DND-41 (cell line): ENCODE data around the gene GGT7.

Source experiments
- ATAC-seq: fragments of 200-7000 bp; cut with Tn5 transposase; 3 replicates; pipeline ENCODE4 v1.9.1; 2021; ENCODE audit warnings: low read depth; ENCODE audit not compliant: insufficient read depth
- DNase-seq: peaks from one replicate; pipeline ENCODE4 v3.0.0-alpha.2; 2020
- H2AFZ ChIP-seq: 2 replicates; pipeline ENCODE4 v1.6.0; 2012; ENCODE audit warnings: low read depth, low read length
- H3K27ac ChIP-seq: 2 replicates; pipeline ENCODE4 v1.5.1; 2012; ENCODE audit warnings: low read length, inconsistent platforms
- H3K27me3 ChIP-seq: fragments of 200-600 bp; sonication (generic); 2 replicates; pipeline ENCODE4 v1.6.0; 2012; ENCODE audit warnings: low read length, mild to moderate bottlenecking, inconsistent platforms; ENCODE audit not compliant: insufficient read depth, poor library complexity
- H3K36me3 ChIP-seq: 2 replicates; pipeline ENCODE4 v1.5.1; 2012; ENCODE audit warnings: low read length, inconsistent platforms; ENCODE audit not compliant: insufficient read depth
- H3K4me1 ChIP-seq: 2 replicates; pipeline ENCODE4 v1.5.1; 2012; ENCODE audit warnings: mild to moderate bottlenecking, low read length; ENCODE audit not compliant: insufficient read depth
- H3K4me2 ChIP-seq: 2 replicates; pipeline ENCODE4 v1.6.0; 2012; ENCODE audit warnings: mild to moderate bottlenecking, moderate library complexity, low read length, inconsistent platforms; ENCODE audit not compliant: insufficient read depth
- H3K4me3 ChIP-seq, 2 experiments: fragments of 200-600 bp in 1 of 2; shearing (Covaris generic) in 1 of 2; 2 replicates each; pipeline ENCODE4 v1.5.1; 2012 to 2016; ENCODE audit warnings: inconsistent platforms in 2 of 2, low read length in 2 of 2, mild to moderate bottlenecking in 2 of 2, low read depth in 1 of 2, moderate library complexity in 1 of 2
- H3K79me2 ChIP-seq: 2 replicates; pipeline ENCODE4 v1.6.0; 2012; ENCODE audit warnings: low read length, inconsistent platforms; ENCODE audit not compliant: insufficient read depth
- H3K9ac ChIP-seq: 2 replicates; pipeline ENCODE4 v1.6.0; 2012; ENCODE audit warnings: low read depth, mild to moderate bottlenecking, inconsistent platforms, low read length, moderate library complexity
- H3K9me3 ChIP-seq: 2 replicates; pipeline ENCODE4 v1.5.1; 2012; ENCODE audit warnings: low read length, moderate library complexity, mild to moderate bottlenecking, inconsistent platforms; ENCODE audit not compliant: insufficient read depth, severe bottlenecking
- H4K20me1 ChIP-seq: 2 replicates; pipeline ENCODE4 v1.6.0; 2012; ENCODE audit warnings: low read length; ENCODE audit not compliant: insufficient read depth
- CTCF ChIP-seq: IDR thresholded peaks from 2 replicates; pipeline ENCODE4 v1.5.1; 2012; ENCODE audit warnings: borderline replicate concordance, low read length, moderate library complexity, mild to moderate bottlenecking; ENCODE audit not compliant: poor library complexity, severe bottlenecking; ENCODE audit errors: extremely low read depth
- EZH2 ChIP-seq: IDR thresholded peaks from 3 replicates; pipeline ENCODE4 v1.6.1; 2012; ENCODE audit warnings: borderline replicate concordance, low read depth, mild to moderate bottlenecking, moderate library complexity, low read length, inconsistent platforms; ENCODE audit not compliant: severe bottlenecking

The GGT7 gene

DNA sequence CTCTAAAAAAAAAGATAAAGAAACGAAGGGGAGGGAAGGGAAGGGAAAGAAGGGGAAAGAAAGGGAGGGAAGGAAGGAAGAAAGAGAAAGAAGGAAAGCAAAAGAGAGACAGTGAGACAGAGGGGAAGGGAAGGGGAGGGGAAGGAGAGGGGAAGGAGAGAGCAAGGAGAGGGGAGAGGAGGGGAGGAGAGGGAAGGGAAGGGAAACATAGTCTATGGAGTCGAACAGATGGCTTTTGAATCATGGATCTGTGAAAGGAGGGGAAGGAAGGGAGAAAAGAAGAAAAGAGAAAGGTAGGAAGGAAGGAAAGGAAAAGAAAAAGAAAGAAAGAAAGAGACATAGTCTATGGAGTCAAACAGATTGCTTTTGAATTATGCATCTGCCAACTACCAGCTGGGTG, 30.5 kb downstream of the GGT7 start:
- no peak for TF ChIP-seq EZH2
- TF ChIP-seq CTCF, result no peak

GRCh38 chr20:34834459-34834893, 38.2 kb downstream of the GGT7 start:
- H3K27me3 ChIP-seq, result no peaks in the 10 kb centered on the region
- no peaks in the 10 kb centered on the region for H3K9me3 ChIP-seq
- TF ChIP-seq EZH2 (no peak), CTCF (peak; percentile 70)
- no peak overlapping the region for H3K27ac ChIP-seq
- ATAC-seq (peak; percentile 68), DNase-seq (no peak)
- H3K4me3 ChIP-seq, result no peak overlapping the region
- no peak overlapping the region for H2AFZ ChIP-seq
- H3K4me2 ChIP-seq, result peak overlapping the region; percentile 36; the same call in 1 of the 2 replicates
- peaks cover 3% of the 10 kb centered on the region for H3K4me1 ChIP-seq
- no peaks in the 10 kb centered on the region for H3K79me2 ChIP-seq
- no peaks in the 10 kb centered on the region for H4K20me1 ChIP-seq
- H3K9ac ChIP-seq, result no peak overlapping the region
- H3K36me3 ChIP-seq, result no peaks in the 10 kb centered on the region

More for the DNA sequence above, 30.5 kb downstream of the GGT7 start:
- Histone ChIP-seq H3K4me2 (no peak overlapping the region), H3K9ac (no peak overlapping the region), H4K20me1 (no peaks in the 10 kb centered on the region), H2AFZ (no peak overlapping the region), H3K4me1 (no peaks in the 10 kb centered on the region), H3K27me3 (no peaks in the 10 kb centered on the region), H3K9me3 (no peaks in the 10 kb centered on the region), H3K36me3 (peaks cover 3% of the 10 kb centered on the region; the same call in 1 of the 2 replicates), H3K4me3 (no peak overlapping the region), H3K79me2 (no peaks in the 10 kb centered on the region), H3K27ac (no peak overlapping the region)
- no peak for ATAC-seq
- DNase-seq, result no peak

- Histone ChIP-seq H3K4me1 (peaks cover 3% of the 10 kb centered on the region), H3K79me2 (no peaks in the 10 kb centered on the region), H2AFZ (no peak overlapping the region), H4K20me1 (no peaks in the 10 kb centered on the region), H3K27ac (no peak overlapping the region), H3K9ac (no peak overlapping the region), H3K36me3 (no peaks in the 10 kb centered on the region), H3K9me3 (no peaks in the 10 kb centered on the region), H3K4me3 (no peak overlapping the region), H3K27me3 (no peaks in the 10 kb centered on the region), H3K4me2 (no peak overlapping the region)
- no peak for DNase-seq
- no peak for ATAC-seq
- TF ChIP-seq EZH2 (no peak), CTCF (no peak)
These were observed 40.7 kb downstream of the GGT7 start for GRCh38 chr20:34831936-34832335.

- no peaks in the 10 kb centered on the region for H3K9me3 ChIP-seq
- no peak overlapping the region for H3K27ac ChIP-seq
- no peaks in the 10 kb centered on the region for H3K27me3 ChIP-seq
- peaks cover 7% of the 10 kb centered on the region; the same call in 1 of the 2 replicates for H4K20me1 ChIP-seq
- TF ChIP-seq EZH2 (no peak), CTCF (peak; percentile 21)
- no peak overlapping the region for H3K4me2 ChIP-seq
- DNase-seq (no peak), ATAC-seq (no peak)
- no peak overlapping the region for H3K9ac ChIP-seq
- peaks cover 3% of the 10 kb centered on the region; the same call in 1 of the 2 replicates for H3K36me3 ChIP-seq
- H2AFZ ChIP-seq, result no peak overlapping the region
- peaks cover 13% of the 10 kb centered on the region for H3K4me1 ChIP-seq
- H3K79me2 ChIP-seq, result peaks cover 17% of the 10 kb centered on the region
- no peak overlapping the region for H3K4me3 ChIP-seq
These were observed 43.5 kb downstream of the GGT7 start for GRCh38 chr20:34829191-34829590.
